HG02759 (cell line): ENCODE results near the gene DAG1.

Source experiments
- ATAC-seq: cut with Tn5 transposase; IDR thresholded peaks from one replicate; pipeline ENCODE4 v1.9.1; 2021; ENCODE audit warnings: mild to moderate bottlenecking, moderate library complexity; ENCODE audit not compliant: unreplicated experiment

Gene DAG1

DNA sequence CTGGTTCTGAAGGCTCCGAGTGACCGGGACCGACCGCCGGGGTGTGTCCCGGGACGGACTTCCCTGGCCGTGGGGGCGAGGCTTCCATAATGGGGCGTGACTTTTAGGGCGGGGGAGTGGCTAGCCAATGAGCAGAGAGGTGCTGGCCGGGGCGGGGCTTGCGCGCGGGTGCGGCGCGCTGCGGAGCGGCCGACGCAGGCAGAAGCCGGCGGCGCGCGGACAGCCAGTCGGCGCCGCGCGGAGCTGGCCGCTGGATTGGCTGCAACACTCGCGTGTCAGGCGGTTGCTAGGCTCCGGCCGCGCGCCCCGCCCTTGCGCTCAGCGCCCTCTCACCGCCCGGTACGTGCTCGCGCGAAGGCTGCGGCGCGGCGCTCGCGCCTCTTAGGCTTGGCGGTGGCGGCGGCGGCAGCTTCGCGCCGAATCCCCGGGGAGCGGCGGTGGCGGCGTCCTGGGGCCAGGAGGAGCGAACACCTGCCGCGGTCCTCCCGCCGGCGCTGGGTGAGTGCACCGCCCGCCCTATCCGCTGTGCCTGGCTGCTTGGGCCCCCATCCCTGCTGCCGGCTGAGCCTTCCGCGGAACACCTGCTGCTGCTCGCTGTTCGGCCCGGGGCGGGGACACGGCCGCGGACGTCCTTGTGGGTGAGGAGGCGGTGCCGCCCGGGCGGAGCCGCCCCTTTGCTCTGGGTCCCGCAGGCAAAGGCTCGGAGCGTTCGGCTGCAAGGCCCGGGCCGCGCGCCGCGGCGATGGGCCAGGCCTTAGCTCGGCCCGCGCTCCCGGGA lies at the start of gene DAG1:
TSS of gene DAG1 (plus strand) at position 332 of the 778 bp plus-strand sequence. CDS start 40,268 bp downstream, outside the sequence.
- ATAC-seq, result peak; percentile 84

DNA sequence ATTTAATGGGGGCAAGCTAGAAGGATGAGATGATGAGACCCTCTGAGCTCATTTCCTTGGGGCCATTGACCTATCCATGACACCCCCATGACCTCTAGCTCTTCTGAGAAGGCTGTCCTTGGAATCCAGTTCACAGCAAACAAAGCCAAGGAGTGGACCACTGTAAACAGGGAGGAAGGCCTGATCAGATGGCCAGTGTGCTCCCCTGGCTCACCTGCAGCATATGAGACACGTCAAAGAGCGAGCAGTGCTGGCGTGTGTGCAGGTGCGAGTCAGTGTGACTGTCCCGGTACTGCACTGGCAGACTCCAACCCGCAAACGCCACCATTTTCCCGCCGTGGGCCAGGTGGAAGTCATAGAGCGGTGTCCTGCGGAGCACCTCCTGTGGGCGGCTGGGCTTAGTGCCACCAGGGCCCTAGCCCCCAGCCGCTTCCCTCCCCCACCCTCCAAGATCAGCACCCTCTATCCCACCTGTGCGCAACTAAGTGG lies 48.1 kb upstream of the DAG1 start:
- no peak for ATAC-seq

DNA sequence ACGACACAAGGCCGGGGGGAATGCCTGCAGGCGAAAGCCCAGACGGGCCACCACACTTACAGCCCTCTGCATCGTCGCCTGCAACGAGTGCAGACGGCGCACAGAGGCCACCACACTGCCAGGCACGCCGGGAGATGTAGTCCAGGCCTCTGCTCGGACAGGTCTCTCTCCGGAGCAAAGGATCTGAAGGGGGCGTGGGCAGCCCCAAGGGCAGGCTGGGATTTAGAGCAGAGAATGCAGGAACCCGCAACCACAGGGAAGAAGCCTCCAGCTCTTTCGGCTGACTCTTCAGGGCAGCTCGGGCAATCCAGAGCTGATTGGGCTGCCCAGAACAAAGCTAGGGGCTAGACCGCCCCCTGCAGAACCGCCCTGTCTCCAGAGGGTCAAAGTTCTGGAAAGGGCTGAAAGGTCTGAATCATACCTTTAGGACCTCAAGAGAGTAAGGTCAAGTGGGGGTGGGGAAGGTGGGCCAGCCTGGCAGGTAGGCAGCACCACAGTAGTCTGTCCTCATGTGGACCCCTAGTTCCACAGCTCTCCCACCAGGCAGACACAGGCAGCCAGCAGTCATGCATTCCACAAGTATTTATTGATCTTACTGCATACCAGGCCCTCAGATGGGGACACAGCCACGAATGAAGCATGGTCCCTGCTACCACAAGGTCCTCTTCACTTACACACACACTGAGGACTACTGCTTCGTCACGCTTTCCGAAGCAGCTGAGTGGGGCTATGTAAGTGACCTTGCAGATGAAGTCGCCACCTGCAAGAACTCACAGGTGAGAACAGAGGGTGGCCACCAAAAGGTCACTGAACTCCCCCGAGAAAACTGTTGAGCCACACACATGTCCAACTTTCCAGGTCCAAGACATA lies 47.5 kb upstream of the DAG1 start, which contains the start of gene AMT:
TSS of gene AMT (minus strand) at position 95 of the 870 bp plus-strand sequence. CDS start at position 72, 23 bp downstream.
- ATAC-seq, result no peak

DNA sequence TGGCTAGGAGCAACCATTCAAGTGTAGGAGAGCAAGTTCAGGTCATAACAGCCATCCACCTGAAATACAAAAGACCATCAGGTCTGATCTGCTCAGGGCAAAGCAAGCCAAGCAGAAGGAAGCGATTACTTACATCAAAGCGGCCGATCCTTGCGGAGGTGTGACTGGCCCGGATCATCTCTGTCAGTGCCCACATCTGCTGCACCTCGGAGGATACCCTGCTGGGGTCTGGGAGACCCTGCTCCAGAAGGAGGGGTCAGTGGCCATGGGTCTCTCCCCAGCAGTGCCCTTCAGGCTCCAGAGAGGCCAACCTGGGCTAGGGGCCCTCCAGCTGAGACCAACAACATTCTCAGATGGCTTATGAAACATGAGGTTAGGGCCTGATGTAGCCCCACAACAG lies 45.3 kb upstream of the DAG1 start:
- no peak for ATAC-seq

DNA sequence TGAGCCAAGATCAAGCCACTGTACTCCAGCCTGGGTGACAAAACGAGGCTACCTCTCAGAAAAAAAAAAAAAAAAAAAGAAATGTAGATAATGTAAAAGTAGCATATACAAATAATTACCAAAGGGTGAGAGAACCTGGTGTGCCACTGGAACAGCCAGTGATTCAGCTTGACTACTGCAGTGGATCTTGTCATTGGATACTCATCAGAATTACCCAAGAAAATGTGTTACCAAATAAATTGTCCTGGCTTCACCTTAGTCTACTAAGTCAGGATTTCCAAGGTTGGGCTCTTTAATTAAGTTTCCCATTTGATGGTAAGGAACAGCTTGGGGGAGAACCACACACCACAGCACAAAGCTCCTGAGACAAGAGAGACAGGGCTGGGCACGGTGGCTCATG lies 42.5 kb upstream of the DAG1 start:
- ATAC-seq, result no peak

DNA sequence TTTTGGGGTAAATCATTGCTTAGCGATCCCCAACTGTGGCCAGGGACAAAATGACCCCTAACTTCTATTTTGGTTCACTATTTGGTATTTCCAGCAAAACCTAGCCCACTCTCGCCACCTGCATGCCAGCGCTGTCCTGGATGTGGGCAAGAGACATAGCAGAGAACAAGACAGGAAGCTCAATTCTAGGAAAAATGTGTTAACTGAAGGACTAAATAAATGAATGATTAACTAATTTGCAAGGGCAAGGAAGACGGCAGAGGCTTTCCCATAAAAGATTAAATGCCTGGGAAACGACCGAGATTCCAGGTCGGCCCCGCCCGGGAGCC lies 41.4 kb upstream of the DAG1 start:
- no peak for ATAC-seq

DNA sequence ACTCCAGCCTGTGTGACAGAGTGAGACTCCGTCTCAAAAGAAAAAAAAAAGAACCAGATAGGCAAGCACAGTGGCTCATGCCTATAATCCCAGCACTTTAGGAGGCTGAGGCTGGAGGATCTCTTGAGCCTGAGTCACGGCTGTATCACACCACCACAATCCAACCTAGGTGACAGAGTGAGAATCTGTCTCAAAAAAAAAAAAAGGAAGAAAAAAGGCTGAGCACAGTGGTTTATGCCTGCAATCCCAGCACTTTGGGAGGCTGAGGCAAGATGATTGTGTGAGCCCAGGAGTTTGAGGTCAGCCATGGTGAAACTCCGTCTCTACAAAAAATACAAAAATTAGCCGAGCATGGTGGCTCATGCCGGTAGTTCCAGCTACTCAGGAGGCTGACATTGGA lies 35.3 kb upstream of the DAG1 start:
- no peak for ATAC-seq

DNA sequence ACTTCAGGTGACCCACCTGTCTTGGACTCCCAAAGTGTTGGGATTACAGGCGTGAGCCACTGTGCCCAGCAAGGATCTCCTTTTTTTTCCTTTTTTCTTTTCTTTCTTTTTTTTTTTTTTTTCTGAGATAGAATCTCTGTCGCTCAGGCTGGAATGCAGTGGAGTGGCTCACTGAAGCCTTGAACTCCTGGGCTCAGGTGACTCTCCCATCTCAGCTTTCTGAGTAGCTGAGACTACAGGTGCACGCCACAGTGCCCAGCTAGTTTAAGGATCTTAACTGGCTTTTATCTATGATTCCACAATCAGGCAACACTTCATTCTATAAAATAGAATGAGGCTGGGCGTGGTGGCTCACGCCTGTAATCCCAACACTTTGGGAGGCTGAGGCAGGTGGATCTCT lies 24.7 kb upstream of the DAG1 start:
- no peak for ATAC-seq

DNA sequence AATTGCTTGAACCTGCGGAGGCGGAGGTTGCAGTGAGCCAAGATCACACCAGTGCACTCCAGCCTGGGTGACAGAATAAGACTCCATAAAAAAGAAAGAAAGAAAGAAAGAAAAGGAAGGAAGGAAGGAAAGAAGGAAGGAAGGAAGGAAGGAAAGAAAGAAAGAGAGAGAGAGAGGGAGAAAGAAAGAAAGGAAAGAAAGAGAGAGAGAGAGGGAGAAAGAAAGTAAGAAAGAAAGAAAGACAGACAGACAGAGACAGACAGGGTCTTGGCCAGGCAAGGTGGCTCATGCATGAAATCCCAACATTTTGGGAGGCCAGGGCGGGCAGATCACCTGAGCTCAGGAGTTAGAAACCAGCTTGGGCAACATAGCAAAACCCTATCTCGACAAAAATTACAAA lies 16.4 kb upstream of the DAG1 start:
- no peak for ATAC-seq

DNA sequence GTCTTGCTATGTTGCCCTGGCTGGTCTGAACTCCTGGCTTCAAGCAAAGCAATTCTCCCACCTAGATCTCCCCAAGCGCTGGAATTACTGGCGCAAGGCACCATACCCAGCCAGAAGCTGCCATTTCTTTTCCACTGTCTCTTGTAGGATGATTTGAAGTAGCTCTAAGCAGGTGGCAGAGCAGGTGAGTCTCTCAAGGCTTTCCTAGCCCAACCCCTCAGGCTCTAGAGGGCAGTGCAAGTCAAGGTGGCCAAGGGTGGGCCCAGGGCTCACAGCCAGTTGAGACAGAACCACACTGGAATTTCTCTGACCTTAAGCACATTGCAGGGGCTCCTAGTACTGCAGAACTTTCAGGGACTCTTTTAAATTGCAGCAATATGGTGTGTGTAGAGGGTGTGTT lies 15.6 kb upstream of the DAG1 start:
- ATAC-seq, result no peak

DNA sequence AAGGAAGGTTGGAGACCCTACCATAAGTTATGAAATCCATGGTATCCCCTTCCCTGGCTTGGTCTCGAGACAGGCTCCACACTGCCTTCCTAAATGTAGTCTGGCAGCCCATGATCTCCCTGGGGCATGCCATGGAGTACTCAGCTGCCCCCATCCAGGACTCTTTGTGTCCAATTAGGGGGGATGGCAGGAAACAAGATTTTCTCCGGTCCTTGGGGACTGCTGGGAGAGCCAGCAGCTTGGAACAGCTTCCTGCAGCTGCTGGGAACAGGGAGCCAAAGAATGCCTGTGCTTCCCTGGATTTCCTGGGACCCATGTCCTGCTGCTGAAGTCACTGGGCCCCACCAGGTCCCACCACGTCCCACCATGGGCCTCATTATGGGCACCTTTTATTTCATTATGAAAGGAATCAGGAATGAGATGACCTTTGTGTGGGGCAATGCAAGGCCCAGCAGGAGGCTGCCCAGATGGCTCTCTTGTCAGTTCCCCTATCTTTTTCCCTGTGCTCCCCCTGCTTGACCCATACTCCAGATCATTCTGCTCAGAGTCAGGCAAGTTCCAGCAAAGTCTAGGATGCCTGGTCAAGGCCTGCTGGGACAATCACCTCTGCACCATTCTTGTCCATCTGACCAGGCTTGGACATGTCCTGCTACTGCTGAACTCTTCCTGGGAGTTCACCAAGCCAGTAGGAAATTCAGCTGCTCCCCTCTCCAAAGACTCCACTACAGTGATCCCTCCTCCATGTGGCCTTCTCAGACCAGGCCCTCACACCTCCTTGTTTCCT lies 15.0 kb upstream of the DAG1 start:
- no peak for ATAC-seq

DNA sequence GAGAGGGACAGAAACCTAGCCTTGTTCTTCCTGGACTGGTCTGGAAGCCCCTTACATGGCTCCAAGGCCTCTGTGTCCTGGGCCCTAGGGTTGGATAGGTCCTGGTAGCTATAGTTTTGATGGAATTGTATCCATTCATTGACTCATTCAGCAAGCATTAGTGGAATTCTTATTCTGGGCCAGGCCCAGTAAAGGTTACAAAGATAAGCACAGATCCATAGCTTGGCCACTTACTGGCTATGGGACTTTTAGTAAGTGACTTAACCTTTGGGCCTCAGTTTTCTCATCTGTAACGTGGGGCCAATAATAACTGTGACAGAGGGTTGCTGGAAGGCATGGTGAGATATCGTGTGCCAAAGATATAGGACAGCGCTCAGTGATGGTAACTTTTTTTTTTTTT lies 13.6 kb upstream of the DAG1 start:
- ATAC-seq, result no peak

DNA sequence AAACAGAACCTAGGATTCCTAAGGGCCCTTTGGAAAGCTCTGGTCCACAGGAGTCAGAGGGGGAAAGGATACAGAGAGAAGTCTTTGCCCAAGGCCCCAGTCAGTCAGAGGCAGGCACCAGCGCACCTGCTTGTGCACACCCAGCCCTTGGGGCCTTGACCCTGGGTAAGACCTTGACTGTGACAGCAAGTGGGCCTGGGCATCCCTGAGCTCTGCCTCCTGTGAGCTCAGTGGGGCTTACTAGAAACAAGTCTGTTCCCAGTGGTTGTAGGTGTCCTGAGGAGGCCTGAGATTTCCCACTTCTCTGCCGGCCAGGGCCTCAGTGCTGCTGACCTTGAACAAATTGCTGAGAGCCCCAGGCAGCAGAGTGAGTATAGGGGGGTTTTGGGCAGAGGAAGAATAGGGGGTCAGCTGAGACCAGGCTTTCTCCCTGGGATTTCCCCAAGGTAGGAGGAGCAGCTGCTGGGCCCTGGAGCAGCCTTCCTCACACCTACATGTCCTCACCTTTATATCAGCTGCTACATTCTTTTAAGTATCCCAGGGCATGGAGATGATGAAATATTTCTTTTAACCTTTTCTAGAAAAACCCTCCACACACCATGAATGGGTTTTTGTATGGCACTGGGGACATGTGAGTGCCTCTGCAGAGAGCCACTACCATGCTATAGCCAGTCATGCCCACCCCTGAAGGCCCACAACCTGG lies 9.7 kb upstream of the DAG1 start:
- no peak for ATAC-seq

DNA sequence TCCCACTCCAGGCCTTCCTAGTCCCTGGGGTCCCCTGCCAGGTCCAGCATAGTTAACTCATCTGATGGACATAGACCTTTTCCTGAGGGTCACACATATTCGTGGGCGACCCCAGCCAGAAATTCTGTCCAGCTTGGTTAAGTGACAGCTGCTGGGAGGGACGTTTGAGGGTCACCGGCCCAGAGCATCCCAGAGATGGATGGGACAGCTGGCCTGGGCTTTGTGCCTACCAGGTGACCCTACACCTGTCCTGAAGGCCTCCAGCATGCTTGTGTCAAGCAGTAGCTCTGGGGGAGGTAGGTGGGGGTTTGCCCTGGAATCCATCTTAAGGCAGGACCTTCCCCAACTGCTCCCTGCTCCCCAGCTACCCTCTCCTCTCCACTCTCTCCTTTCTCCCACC lies 9.1 kb upstream of the DAG1 start:
- no peak for ATAC-seq

DNA sequence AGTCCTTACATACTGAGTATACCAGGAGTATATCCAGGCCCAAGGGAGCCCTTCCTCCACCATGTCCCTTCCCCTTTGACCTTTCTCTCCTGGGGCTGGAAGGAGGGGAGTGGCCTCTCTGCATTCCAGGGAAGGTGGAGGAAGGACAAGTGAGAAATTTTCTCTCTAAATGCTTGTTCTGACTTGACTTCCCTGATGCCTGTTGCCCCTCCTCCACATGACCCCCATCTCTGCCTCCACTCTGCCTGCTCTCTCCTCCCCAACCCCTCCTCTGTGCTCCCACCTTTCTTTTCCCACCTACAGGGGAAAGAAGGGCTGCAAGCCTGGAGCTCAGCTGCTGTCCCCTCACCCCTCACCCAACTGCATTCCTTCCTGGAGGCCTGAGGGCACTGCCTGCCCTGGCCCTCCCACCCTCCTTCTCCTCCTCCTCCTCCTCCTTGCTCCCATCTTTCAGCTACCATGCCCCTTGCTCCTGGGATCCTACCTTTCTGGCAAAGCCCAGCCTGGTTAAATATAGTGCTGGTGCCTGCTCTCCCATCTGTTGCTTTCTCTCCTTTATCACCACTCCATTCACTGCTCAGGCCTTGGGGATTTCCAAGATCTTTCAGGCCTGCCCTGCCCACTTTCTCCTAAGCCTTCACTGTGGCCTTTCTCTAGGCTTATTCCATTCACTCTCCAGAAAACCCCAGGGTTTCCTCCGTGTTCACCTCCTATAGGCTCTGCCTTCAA lies 8.5 kb upstream of the DAG1 start:
- ATAC-seq, result no peak

DNA sequence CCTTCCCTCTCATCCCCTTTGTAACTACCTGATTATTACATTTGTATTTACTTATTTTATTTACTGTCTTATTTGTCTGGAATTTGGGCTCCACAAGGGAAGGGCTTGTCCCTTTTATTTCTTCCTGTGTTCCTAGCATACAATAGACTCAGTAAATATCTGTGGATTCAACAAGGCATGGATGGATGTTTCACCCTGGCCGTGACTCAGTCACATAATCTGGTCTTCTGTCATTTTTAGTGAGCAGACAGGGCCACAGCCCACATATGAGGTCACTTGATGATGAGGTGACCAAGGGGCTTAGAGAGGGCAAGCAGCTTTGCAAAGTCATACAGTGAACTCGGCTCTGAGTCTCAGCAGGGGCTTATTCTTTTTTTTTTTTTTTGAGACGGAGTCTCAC lies 7.8 kb upstream of the DAG1 start:
- ATAC-seq, result no peak

DNA sequence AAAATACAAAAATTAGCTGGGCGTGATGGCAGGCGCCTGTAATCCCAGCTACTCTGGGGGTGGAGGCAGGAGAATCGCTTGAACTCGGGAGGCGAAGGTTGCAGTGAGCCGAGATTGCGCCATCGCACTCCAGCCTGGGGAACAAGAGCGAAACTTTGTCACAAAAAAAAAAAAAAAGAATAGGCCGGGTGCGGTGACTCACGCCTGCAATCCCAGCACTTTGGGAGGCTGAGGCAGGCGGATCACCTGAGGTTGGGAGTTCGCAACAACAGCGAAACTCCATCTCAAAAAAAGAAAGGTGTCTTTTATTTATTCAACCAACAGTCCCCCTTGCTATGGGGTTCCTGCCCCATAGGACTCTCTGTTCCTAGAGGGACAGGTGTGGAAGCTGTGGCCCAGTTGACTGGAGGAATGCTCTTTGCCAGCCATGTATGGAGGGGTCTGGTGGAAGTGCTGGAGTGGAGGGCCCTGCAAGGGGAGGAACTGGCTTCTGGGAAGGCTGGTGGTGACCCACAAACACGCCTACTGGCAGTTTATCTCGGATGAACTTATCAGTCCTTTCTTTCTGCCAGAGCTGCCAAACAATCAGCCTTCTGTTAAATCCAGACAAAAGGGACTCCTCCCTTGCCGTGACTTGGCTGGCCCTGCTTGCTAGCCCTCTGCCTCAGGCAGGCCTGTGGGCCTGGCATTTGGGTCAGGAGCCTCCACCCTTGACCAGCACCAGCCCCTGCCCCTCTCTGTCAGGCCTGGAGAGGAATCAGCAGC lies 4.6 kb upstream of the DAG1 start:
- ATAC-seq, result no peak

DNA sequence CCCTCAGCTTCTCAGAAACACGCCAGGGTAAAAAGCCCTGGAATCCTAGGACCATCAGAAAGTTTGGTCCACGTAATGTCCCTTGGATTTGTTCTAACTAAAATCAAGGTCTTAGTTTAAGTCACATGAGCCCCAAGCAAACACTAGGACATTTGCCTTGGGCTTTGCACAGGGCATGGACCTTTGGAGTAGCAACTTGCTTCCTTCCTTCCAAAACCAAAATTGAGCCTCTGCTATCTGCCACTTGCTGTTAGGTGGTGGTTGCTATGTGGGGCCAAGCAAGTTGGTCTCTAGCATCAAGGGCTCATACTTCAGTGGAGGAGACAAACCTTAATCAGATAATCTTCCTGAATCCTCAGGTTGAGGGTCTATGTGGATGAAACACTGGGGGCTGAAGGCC lies 4.0 kb upstream of the DAG1 start:
- ATAC-seq, result no peak
